ENCODE measurements around the gene CISD3. TPM values are rescaled to one million over a fixed set of nuclear protein-coding genes. Genes with fewer than 3 reads are reported as not detected.

The CISD3 gene, protein sequence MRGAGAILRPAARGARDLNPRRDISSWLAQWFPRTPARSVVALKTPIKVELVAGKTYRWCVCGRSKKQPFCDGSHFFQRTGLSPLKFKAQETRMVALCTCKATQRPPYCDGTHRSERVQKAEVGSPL
- polyA plus RNA-seq (2011; rRNA removed): 15.1 and 17.1 TPM in 2 replicates
- 5.8 and 8.3 TPM in 2 replicates for polyA minus RNA-seq (2011; rRNA and poly(A)+ RNA removed)

DNA sequence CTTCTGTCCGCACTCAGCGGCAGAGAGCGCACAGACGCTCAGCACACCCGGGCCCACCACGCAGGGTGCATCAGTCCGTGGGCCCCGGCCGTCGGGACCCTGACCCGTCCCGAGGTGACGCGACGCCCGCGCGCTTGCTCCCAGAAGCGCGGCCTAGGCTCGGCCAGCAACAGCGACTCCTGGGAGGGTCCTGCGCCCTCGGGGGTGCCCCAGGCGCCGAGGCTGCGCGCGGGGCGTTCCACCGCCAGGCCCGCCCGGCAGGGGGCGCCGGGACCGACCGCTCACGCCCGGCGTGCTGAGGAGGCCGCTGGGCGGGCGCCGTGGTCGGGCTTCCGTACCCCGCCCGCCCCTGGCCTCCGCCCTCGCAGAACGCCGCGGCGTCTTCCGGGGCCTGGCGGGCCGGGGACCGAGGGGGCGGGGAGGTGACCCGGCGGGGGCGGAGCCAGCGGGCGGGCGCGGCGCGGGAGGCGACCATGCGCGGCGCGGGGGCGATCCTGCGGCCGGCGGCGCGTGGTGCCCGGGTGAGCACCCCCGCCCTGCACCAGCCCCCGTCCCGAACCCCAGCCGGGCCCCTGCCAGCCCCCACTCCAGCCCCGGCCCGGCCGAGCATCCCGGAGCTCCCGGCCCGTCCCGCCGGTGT lies at the start of gene CISD3:
TSS of gene CISD3 (plus strand) at position 456 of the 640 bp plus-strand sequence. CDS start at position 474, 18 bp downstream.
- ChIA-PET CTCF (interaction anchor here (0.8 to 3.2 kb wide), 15 partner anchors 11 to 423 kb away, joined by 3 to 34 read pairs (median 5); partner anchors contain the start of genes MLLT6 and PSMB3), POLR2A (interaction anchor here (0.6 kb wide), 1 partner anchor 139 kb away, joined by 3 read pairs; no protein-coding TSS in a partner anchor)
- TF ChIP-seq, protein P1, sequence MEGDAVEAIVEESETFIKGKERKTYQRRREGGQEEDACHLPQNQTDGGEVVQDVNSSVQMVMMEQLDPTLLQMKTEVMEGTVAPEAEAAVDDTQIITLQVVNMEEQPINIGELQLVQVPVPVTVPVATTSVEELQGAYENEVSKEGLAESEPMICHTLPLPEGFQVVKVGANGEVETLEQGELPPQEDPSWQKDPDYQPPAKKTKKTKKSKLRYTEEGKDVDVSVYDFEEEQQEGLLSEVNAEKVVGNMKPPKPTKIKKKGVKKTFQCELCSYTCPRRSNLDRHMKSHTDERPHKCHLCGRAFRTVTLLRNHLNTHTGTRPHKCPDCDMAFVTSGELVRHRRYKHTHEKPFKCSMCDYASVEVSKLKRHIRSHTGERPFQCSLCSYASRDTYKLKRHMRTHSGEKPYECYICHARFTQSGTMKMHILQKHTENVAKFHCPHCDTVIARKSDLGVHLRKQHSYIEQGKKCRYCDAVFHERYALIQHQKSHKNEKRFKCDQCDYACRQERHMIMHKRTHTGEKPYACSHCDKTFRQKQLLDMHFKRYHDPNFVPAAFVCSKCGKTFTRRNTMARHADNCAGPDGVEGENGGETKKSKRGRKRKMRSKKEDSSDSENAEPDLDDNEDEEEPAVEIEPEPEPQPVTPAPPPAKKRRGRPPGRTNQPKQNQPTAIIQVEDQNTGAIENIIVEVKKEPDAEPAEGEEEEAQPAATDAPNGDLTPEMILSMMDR (IDR thresholded peaks at IDR 0.05; ENCODE audit: insufficient read depth, low read depth, low read length): no peak; the same call in 1 of the 2 replicates
- Histone ChIP-seq H3K4me3 (ENCODE audit: low read depth, low read length) (peak within 1 kb of the TSS; percentile 63), H3K27me3 (ENCODE audit: control insufficient read depth, insufficient read depth, low read length) (no peaks in the 10 kb centered on the region), H3K36me3 (ENCODE audit: control insufficient read depth, insufficient read depth, low read length) (peaks cover 8% of the 10 kb centered on the region)
- DNase-seq (ENCODE audit: low read depth): peak; percentile 20

DNA sequence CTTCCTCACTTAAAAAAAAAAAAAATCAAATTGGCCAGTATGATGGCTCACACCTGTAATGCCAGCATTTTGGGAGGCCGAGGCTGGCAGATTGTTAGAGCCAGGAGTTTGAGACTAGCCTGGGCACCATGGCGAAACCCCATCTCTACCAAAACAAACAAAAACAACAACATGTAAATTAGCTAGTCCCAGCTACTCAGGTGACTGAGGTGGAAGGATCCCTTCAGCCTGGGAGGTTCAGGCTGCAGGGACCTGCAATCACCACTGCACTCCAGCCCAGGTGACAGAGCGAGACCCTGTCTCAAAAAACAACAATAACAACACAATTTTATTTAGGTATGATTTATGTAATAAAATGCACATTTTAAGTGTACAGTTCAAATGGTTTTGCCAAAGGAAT lies 49.0 kb upstream of the CISD3 start:
- CTCF ChIA-PET: interaction anchor here (1.1 to 8.4 kb wide), 3 partner anchors 13 to 55 kb away, joined by 3 to 87 read pairs (median 6); no protein-coding TSS in a partner anchor

DNA sequence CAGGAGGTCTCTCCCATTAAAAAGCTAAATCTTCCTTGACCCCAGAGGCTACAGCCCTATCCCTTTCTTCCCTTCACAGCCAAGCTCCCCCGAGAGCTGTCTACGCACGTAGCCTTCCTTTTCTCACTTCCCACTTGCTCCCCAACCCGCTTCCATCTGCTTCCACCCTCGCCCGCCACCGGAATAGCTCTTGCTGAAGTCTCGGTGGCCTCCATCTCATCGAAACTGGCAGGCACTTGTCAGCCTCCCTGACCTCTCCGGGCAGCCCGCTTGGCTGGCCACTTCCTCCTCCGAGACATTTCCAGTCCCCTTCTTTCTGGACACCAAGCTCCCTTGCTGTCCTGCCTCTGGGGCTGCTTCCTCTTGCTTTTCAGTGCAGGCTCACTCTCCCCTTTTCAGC lies 44.6 kb upstream of the CISD3 start:
- ChIA-PET CTCF (interaction anchor here (0.9 to 1.1 kb wide), 5 partner anchors 9 to 50 kb away, joined by 3 to 4 read pairs (median 4); no protein-coding TSS in a partner anchor), POLR2A (no interaction called here)
- Histone ChIP-seq H3K27me3 (ENCODE audit: control insufficient read depth, insufficient read depth, low read length) (no peaks in the 10 kb centered on the region), H3K4me3 (ENCODE audit: low read depth, low read length) (no peak overlapping the region), H3K36me3 (ENCODE audit: control insufficient read depth, insufficient read depth, low read length) (no peaks in the 10 kb centered on the region)
- DNase-seq (ENCODE audit: low read depth): no peak
- TF ChIP-seq, protein P1 (IDR thresholded peaks at IDR 0.05; ENCODE audit: insufficient read depth, low read depth, low read length): no peak

More for the DNA sequence above, 49.0 kb upstream of the CISD3 start:
- TF ChIP-seq, protein P1 (IDR thresholded peaks at IDR 0.05; ENCODE audit: insufficient read depth, low read depth, low read length): no peak
- DNase-seq (ENCODE audit: low read depth): no peak
- POLR2A ChIA-PET: no interaction called here
- Histone ChIP-seq H3K4me3 (ENCODE audit: low read depth, low read length) (no peak overlapping the region), H3K27me3 (ENCODE audit: control insufficient read depth, insufficient read depth, low read length) (no peaks in the 10 kb centered on the region), H3K36me3 (ENCODE audit: control insufficient read depth, insufficient read depth, low read length) (no peaks in the 10 kb centered on the region)

DNA sequence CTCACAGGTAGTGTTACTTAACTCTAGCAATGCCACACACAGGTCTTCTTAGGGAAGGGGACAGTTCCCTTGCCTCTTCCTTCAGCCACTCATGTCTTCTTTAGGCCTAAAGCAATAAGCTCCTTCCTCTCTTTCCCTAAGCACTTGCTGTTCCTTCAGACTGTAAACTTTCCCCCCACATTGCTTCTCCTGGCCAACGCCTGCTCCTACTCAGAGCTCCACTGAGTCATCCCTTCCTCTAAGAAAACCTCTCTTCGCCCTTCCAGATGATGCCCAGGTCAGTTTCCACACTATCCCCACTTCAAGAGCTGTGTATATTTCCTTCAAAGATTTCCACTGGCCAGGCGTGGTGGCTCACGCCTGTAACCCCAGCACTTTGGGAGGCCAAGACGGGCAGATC lies 42.9 kb upstream of the CISD3 start:
- CTCF ChIA-PET: interaction anchor here (0.6 to 2.3 kb wide), 6 partner anchors 10 to 48 kb away, joined by 3 to 14 read pairs (median 4); no protein-coding TSS in a partner anchor
- POLR2A ChIA-PET: interaction anchor here (0.6 kb wide), 1 partner anchor 513 kb away, joined by 15 read pairs; the partner anchor contains the start of gene RPL19
- no peak for DNase-seq (ENCODE audit: low read depth)
- H3K27me3 ChIP-seq (ENCODE audit: control insufficient read depth, insufficient read depth, low read length): peaks cover 3% of the 10 kb centered on the region; the same call in 1 of the 2 replicates
- no peak overlapping the region for H3K4me3 ChIP-seq (ENCODE audit: low read depth, low read length)
- TF ChIP-seq, protein P1 (IDR thresholded peaks at IDR 0.05; ENCODE audit: insufficient read depth, low read depth, low read length): no peak
- H3K36me3 ChIP-seq (ENCODE audit: control insufficient read depth, insufficient read depth, low read length): no peaks in the 10 kb centered on the region

DNA sequence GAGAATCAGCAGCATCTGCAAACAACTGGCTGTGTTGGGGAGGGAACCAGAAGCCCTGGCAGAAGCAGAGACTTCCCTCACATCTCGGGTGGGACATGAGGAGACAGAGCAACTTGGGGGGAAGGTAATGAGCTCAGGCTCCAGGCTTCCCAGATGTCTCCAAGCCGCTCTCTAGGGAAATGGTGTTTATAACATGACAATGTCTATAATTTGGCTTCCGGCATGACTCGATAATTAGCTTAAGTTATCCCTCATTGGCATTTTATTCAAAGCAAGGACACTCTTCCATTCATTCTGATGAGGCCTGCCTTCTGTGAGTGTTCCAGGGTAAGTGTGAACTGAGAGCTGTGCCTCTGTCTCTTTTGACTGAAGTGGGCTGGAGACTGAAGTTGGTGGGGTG lies 39.8 kb upstream of the CISD3 start:
- H3K4me3 ChIP-seq (ENCODE audit: low read depth, low read length): no peak overlapping the region
- no peak for DNase-seq (ENCODE audit: low read depth)
- TF ChIP-seq, protein P1 (IDR thresholded peaks at IDR 0.05; ENCODE audit: insufficient read depth, low read depth, low read length): no peak
- ChIA-PET POLR2A (interaction anchor here (0.5 kb wide), 1 partner anchor 9 kb away, joined by 5 read pairs; no protein-coding TSS in a partner anchor), CTCF (interaction anchor here (0.9 to 1.9 kb wide), 7 partner anchors 14 to 484 kb away, joined by 3 to 10 read pairs (median 3); no protein-coding TSS in a partner anchor)
- no peaks in the 10 kb centered on the region for H3K36me3 ChIP-seq (ENCODE audit: control insufficient read depth, insufficient read depth, low read length)
- H3K27me3 ChIP-seq (ENCODE audit: control insufficient read depth, insufficient read depth, low read length): peaks cover 3% of the 10 kb centered on the region; the same call in 1 of the 2 replicates

Data from BJ (cell line).